Nephron (organoid): ENCODE measurements around the gene SYNGR2.

ENCODE experiments used
- H3K27ac Mint-ChIP-seq, 3 experiments: 2 replicates each; pipeline ENCODE4 v1.8.0; 2020; ENCODE audit warnings: mixed read lengths in 3 of 3, mild to moderate bottlenecking in 2 of 3, moderate library complexity in 1 of 3
- H3K27me3 Mint-ChIP-seq: 2 replicates; pipeline ENCODE4 v1.8.0; 2021; ENCODE audit warnings: low read depth, mild to moderate bottlenecking, moderate library complexity, mixed read lengths
- H3K36me3 Mint-ChIP-seq: 2 replicates; pipeline ENCODE4 v1.8.0; 2020; ENCODE audit warnings: low read depth, mixed read lengths
- H3K4me1 Mint-ChIP-seq: 2 replicates; pipeline ENCODE4 v1.8.0; 2020; ENCODE audit warnings: mixed read lengths
- H3K4me3 Mint-ChIP-seq, 3 experiments: 2 replicates each; pipeline ENCODE4 v1.8.0; 2020; ENCODE audit warnings: mild to moderate bottlenecking in 3 of 3, mixed read lengths in 3 of 3, moderate library complexity in 2 of 3
- H3K9me3 Mint-ChIP-seq: 2 replicates; pipeline ENCODE4 v1.8.0; 2020; ENCODE audit warnings: mixed read lengths
- TF ChIP-seq, protein P1 (sequence below), 3 experiments: fragments of 200-600 bp; sonication (generic); IDR thresholded peaks; one replicate each; pipeline ENCODE4 v1.5.0; 2021; ENCODE audit warnings: antibody characterized with exemption in 3 of 3; ENCODE audit not compliant: unreplicated experiment in 3 of 3

SYNGR2 gene

DNA sequence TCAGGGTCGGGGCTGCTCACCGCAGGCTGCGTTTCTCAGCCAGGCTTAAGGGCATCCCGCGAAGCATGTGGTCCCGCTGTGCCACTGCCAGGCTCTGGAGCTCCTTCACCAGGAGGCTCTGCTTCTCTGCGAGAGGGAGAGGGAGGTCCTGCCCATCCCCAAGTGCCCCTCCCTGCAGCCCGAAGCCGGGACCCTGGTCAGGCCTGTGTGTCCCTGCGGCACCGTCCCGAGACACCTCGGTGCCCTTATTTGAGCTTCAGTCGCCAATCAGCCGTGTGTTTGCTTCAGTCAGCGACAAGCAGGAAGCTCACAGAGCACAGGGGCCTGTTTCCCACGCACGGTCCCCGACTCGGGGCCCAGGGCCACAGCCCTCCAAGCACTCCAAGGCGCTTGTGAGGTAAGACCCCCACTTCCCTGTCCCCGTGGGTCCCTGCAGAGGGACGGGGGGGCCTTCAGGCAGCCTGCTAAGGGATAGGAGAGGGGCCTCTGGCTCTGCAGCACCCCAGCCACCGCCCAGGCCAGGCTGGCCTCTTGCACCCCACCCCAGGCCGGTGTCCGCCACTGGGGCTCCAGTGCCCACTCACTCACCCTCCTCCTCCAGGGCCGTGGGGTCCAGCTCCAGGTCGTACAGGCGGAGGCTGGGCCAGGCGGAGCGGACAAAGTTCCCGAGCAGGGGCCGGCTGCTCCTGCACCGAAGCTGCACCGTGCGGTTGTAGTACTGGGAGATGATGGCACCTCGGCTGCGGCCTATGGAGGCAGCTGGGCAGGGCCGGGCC, 43.1 kb upstream of the SYNGR2 start:
- no peak overlapping the region for H3K27ac Mint-ChIP-seq
- peaks cover 27% of the 10 kb centered on the region for H3K4me1 Mint-ChIP-seq
- TF ChIP-seq, protein P1, sequence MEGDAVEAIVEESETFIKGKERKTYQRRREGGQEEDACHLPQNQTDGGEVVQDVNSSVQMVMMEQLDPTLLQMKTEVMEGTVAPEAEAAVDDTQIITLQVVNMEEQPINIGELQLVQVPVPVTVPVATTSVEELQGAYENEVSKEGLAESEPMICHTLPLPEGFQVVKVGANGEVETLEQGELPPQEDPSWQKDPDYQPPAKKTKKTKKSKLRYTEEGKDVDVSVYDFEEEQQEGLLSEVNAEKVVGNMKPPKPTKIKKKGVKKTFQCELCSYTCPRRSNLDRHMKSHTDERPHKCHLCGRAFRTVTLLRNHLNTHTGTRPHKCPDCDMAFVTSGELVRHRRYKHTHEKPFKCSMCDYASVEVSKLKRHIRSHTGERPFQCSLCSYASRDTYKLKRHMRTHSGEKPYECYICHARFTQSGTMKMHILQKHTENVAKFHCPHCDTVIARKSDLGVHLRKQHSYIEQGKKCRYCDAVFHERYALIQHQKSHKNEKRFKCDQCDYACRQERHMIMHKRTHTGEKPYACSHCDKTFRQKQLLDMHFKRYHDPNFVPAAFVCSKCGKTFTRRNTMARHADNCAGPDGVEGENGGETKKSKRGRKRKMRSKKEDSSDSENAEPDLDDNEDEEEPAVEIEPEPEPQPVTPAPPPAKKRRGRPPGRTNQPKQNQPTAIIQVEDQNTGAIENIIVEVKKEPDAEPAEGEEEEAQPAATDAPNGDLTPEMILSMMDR (IDR thresholded peaks at IDR 0.05; ENCODE audit: unreplicated experiment in 3 of 3), result no peak

DNA sequence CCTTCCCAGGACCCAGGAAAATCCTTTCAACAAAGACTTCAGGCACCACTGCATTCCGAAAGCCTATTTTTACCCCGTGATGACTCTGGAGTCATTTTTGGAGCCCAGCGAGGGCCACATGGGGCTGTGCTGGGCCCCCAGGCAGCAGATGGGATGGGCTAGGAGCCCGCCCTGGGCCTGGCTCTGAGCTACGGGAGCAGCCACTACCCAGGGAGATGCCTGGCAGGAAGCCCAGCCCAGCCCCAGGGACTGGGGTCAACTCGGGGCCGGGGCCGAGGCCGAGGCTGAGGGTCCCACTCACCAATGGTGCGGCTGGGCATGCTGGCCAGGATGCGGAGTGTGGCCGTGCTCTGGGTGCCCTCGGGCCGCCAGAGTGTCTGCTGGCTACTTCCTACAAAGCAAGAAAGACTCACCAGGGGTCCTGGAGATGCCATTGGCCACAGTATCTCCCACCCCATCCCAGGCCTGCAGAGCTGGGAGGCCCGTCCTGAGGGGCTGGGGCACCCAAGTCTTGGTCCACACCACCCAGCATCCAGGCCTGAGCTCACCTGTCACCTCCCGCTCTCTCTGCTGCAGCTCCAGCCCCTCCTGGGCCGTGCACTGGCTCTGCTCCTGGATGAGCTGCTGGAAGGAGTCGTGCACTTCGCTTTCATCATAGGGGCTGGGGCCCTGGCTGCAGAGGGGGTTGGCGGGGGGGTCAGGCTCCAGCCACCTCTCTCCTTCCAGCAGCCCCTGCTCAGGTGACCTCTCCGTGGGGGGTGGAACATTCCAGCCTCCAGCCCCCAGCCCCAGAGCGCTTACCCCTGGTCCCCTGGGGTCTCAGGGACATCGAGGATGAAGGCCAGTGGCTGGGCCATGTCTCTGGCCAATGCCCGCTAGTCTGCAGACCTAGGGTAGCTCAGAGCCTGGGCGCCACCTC, 42.1 kb upstream of the SYNGR2 start:
- Mint-ChIP-seq H3K4me1 (peaks cover 27% of the 10 kb centered on the region), H3K4me3 (peak overlapping the region in 1 of 3 experiments; percentile 63), H3K36me3 (peaks cover 12% of the 10 kb centered on the region), H3K27ac (peak overlapping the region in 2 of 3 experiments; percentile 20 to 25), H3K27me3 (peaks cover 14% of the 10 kb centered on the region), H3K9me3 (no peaks in the 10 kb centered on the region)
- TF ChIP-seq, protein P1 (IDR thresholded peaks at IDR 0.05; ENCODE audit: unreplicated experiment in 3 of 3), result no peak

More for the DNA sequence above, 43.1 kb upstream of the SYNGR2 start:
- peaks cover 12% of the 10 kb centered on the region for H3K36me3 Mint-ChIP-seq
- H3K9me3 Mint-ChIP-seq, result no peaks in the 10 kb centered on the region
- H3K4me3 Mint-ChIP-seq, result no peak overlapping the region
- peaks cover 5% of the 10 kb centered on the region for H3K27me3 Mint-ChIP-seq

DNA sequence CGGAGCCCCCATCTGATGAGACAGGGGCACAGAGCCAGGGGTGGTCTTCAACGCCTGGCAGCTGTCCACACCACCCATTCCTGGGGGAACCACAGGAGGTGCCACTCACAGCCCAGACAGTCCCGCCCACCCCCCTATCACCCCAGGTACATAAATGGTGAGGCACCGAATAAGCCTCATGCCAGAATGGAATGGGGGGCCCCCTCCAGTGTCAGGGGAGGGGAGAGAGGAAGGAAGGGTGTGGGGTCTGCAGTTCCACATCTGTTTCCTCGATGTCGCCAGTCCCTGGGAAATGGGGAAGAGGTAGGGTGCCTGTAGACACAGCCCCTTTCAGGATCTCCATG, 41.5 kb upstream of the SYNGR2 start:
- TF ChIP-seq, protein P1 (IDR thresholded peaks at IDR 0.05; ENCODE audit: unreplicated experiment in 3 of 3), result no peak
- Mint-ChIP-seq H3K4me1 (peaks cover 27% of the 10 kb centered on the region), H3K9me3 (no peaks in the 10 kb centered on the region), H3K27me3 (peaks cover 15% of the 10 kb centered on the region), H3K27ac (peak overlapping the region in 2 of 3 experiments; percentile 64 to 79), H3K4me3 (peak overlapping the region; percentile 81 to 85 (median 83)), H3K36me3 (peaks cover 12% of the 10 kb centered on the region)

DNA sequence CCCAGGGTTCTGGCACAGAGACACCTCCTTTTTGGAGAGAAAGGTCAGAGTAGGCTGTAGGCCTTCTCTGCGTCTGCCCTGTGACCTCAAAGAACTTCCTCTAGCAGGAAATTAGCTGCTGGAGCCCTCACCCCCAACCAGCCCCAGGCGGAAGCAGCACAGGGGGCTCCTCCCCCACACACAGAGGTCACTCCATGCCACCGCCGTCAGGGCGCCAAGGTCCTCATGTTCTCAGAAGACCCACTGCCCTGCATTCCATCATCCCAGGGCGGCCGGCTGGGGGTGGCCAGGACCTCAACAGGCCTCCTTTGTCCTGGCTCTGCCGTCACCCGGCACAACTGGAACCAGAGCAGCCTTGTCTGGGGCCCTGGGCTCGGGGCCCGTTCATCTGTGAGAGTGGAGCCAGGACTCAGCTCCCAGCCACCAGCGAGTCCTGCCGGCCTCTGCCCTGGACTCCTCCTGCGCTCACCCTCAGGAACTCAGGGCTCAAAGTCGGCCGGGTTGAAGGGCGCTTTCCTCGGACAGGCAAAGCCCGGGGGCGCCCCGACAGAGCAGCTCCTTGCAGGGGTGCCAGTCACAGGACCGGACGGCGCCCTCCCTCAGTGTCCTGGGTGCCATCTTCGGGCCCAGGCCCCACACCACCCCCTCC, 41.0 kb upstream of the SYNGR2 start:
- Mint-ChIP-seq H3K9me3 (no peaks in the 10 kb centered on the region), H3K4me1 (peaks cover 27% of the 10 kb centered on the region), H3K27me3 (peaks cover 15% of the 10 kb centered on the region), H3K27ac (peak overlapping the region in 2 of 3 experiments; percentile 64 to 79), H3K36me3 (peaks cover 12% of the 10 kb centered on the region), H3K4me3 (peak overlapping the region; percentile 81 to 85 (median 83))
- TF ChIP-seq, protein P1 (IDR thresholded peaks at IDR 0.05; ENCODE audit: unreplicated experiment in 3 of 3), result no peak

DNA sequence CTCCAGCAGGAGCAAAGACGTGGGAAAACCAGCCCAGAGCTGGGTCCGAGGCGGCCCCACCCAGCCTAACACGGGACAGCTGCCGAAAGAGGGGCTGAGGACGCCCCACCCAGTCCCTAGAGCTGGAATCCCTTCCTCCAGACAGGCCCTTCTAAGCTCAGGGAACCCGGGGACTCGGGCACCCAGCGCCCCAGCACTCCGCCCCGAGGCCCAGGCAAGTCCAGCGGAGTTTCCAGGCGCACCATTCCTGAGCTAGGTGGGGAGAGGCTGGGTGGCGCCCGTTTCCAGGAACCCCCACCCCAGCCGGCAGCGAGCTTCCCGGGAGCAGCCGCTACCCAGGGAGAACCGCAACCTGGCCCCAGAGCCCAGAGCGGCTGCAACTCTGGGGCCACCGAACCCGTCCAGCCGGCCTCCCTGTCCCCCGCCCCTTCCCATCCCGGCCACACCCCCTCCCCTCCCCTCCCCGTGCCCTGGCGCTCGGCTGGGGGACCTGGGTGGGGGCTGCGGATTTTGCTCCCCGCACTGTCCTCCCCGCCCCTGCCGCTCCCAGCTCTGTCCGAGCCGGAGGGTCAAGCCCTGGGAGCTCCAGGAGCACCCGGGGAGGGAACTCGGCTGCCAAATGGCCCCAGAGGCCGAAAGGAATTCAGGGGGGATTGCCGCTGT, 40.4 kb upstream of the SYNGR2 start:
- Mint-ChIP-seq H3K27ac (peak overlapping the region in 1 of 3 experiments; percentile 79), H3K4me3 (peak overlapping the region; percentile 81 to 85 (median 83)), H3K9me3 (no peaks in the 10 kb centered on the region), H3K27me3 (peaks cover 21% of the 10 kb centered on the region), H3K4me1 (peaks cover 27% of the 10 kb centered on the region), H3K36me3 (peaks cover 9% of the 10 kb centered on the region)
- TF ChIP-seq, protein P1 (IDR thresholded peaks at IDR 0.05; ENCODE audit: unreplicated experiment in 3 of 3), result no peak
